HepG2 (cell line): ENCODE measurements around the gene STMN3. TPM values are rescaled to one million over a fixed set of nuclear protein-coding genes. Genes with fewer than 3 reads are reported as not detected.

ENCODE experiments used
- CEBPB ChIP-seq: IDR thresholded peaks from 2 replicates; pipeline ENCODE4 v1.6.1; 2011; ENCODE audit warnings: low read depth, low read length, improper control_type of control experiment, borderline replicate concordance
- CREB1 ChIP-seq, 2 experiments: fragments of 450-650 bp in 1 of 2; IDR thresholded peaks; 2 replicates each; pipeline ENCODE4 v1.6.1; 2016 to 2017; ENCODE audit warnings: control low read depth in 1 of 2, mild to moderate bottlenecking in 1 of 2, missing compliant biosample characterization in 1 of 2, missing genetic modification characterization in 1 of 2
- EHMT2 ChIP-seq: fragments of 200-600 bp; sonication (generic); IDR thresholded peaks from 2 replicates; pipeline ENCODE4 v1.7.0; 2017; ENCODE audit warnings: antibody characterized with exemption, low read depth, low read length, borderline replicate concordance
- HES4 ChIP-seq: sonication (generic); formaldehyde crosslinking; IDR thresholded peaks from 2 replicates; pipeline ENCODE4 v1.9.0; 2021; ENCODE audit warnings: mild to moderate bottlenecking, missing genetic modification reagents, borderline replicate concordance
- HNRNPH1 ChIP-seq: fragments of 200-400 bp; formaldehyde crosslinking; optimal IDR thresholded peaks from 2 replicates; pipeline ENCODE3; 2017; ENCODE audit warnings: mild to moderate bottlenecking, low read depth, low read length
- KDM6A ChIP-seq: IDR thresholded peaks from 2 replicates; pipeline ENCODE4 v1.6.1; 2016; ENCODE audit warnings: low read depth
- MTF1 ChIP-seq: sonication (generic); formaldehyde crosslinking; IDR thresholded peaks from 2 replicates; pipeline ENCODE4 v1.5.0; 2020; ENCODE audit warnings: missing genetic modification reagents
- THAP11 ChIP-seq: IDR thresholded peaks from 2 replicates; pipeline ENCODE4 v1.6.1; 2016; ENCODE audit warnings: missing biosample characterization, missing genetic modification reagents
- TRIM24 ChIP-seq: sonication (generic); formaldehyde crosslinking; IDR thresholded peaks from 2 replicates; pipeline ENCODE4 v1.8.0; 2022; ENCODE audit warnings: mild to moderate bottlenecking, missing genetic modification reagents
- ZNF207 ChIP-seq: fragments of 450-650 bp; IDR thresholded peaks from 2 replicates; pipeline ENCODE4 v1.6.1; 2016; ENCODE audit warnings: antibody characterized with exemption, borderline replicate concordance
- ZNF337 ChIP-seq: sonication (generic); formaldehyde crosslinking; IDR thresholded peaks from 2 replicates; pipeline ENCODE4 v1.5.1; 2020; ENCODE audit warnings: missing genetic modification reagents, low read depth, mild to moderate bottlenecking, borderline replicate concordance
- ZNF383 ChIP-seq: sonication (generic); formaldehyde crosslinking; IDR thresholded peaks from 2 replicates; pipeline ENCODE4 v1.4.0; 2020; ENCODE audit warnings: missing genetic modification reagents, mild to moderate bottlenecking, borderline replicate concordance
- ZNF546 ChIP-seq: sonication (generic); formaldehyde crosslinking; conservative IDR thresholded peaks from 2 replicates; pipeline ENCODE4 v1.8.1; 2023; ENCODE audit warnings: mild to moderate bottlenecking, missing genetic modification reagents
- ZNF879 ChIP-seq: sonication (generic); formaldehyde crosslinking; IDR thresholded peaks from 2 replicates; pipeline ENCODE4 v1.8.1; 2023; ENCODE audit warnings: missing genetic modification reagents
- polyA plus RNA-seq, 8 experiments: library from polyadenylated mRNA; depleted of rRNA in 3 of 8; stranded (reverse) in 7 of 8; unstranded in 1 of 8; fragments of >200 nt; fragmentation: Illumina TruSeq in 4 of 8; extraction: Trizol in 4 of 8; gene quantifications; 2 replicates each; pipeline versions ENCODE4 v1.2.1 to v1.2.3, GENCODE V29; 2011 to 2016; ENCODE audit warnings: low read depth in 4 of 8, missing spikeins in 1 of 8, mixed read lengths in 1 of 8; ENCODE audit not compliant: insufficient read depth in 1 of 8
- total RNA-seq, 5 experiments: library from RNA; depleted of rRNA; stranded (reverse); fragments of >200 nt; fragmentation: Illumina TruSeq; extraction: Trizol; gene quantifications; 2 replicates each; pipeline ENCODE4 v1.2.3, GENCODE V29; 2016; ENCODE audit warnings: low read depth in 1 of 5
- TF ChIP-seq, protein P1 (sequence below): sonication (generic); formaldehyde crosslinking; IDR thresholded peaks from 2 replicates; pipeline ENCODE4 v1.5.0; 2020; ENCODE audit warnings: mild to moderate bottlenecking, missing genetic modification reagents
- TF ChIP-seq, protein P2 (sequence below), 2 experiments: fragments of 450-650 bp in 1 of 2; sonication (generic) in 1 of 2; formaldehyde crosslinking in 1 of 2; IDR thresholded peaks; 2 replicates each; pipeline versions ENCODE4 v1.6.1 to v1.8.0; 2016 to 2022; ENCODE audit warnings: antibody characterized with exemption in 1 of 2, mild to moderate bottlenecking in 1 of 2, missing genetic modification reagents in 1 of 2
- TF ChIP-seq, protein P3 (sequence below): sonication (generic); formaldehyde crosslinking; IDR thresholded peaks from 2 replicates; pipeline ENCODE4 v1.4.0; 2020; ENCODE audit warnings: missing genetic modification reagents; ENCODE audit errors: not compliant biosample characterization

The STMN3 gene
- total and polyA plus RNA-seq, 2 of the 13 experiments (the other 11 are each of a cell fraction or from before 2014, with no cell fraction given), result 21.0 to 48.3 TPM

DNA sequence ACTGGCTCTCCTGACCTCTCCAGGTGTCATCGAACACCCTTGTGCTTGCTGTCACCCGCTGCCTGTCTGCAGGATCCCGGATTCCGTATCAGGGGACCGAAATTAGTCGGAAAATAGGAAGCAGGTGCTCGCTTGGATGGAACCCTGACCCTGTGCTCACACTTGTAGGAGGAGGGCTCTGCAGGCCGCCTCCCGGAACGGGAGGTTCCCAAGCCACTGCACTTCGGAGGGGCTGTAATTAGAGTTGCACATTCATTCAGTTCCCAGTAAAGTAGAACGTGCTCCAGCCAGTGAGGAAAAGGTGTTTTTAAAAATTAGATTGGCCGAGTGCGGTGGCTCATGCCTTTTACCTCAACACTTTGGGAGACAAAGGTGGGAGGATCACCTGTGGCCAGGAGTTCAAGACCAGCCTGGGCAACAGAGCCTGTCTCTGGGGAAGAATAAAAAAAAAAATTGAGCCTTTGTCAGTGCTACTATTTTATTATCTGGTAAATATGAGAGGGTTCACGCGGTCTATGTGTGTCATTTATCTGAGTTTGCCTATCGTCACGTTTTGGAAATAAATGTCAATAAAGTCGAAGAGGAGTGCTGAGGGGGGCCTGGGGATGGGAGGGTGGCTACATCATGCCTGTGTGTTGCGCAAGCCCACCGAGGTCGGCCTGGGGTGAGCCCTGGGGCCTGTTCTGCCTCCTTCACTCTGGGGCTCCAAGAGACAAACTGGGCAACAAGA, 24.8 kb downstream of the STMN3 start (continued):
- TF ChIP-seq KDM6A, result no peak
- TF ChIP-seq, protein P1, sequence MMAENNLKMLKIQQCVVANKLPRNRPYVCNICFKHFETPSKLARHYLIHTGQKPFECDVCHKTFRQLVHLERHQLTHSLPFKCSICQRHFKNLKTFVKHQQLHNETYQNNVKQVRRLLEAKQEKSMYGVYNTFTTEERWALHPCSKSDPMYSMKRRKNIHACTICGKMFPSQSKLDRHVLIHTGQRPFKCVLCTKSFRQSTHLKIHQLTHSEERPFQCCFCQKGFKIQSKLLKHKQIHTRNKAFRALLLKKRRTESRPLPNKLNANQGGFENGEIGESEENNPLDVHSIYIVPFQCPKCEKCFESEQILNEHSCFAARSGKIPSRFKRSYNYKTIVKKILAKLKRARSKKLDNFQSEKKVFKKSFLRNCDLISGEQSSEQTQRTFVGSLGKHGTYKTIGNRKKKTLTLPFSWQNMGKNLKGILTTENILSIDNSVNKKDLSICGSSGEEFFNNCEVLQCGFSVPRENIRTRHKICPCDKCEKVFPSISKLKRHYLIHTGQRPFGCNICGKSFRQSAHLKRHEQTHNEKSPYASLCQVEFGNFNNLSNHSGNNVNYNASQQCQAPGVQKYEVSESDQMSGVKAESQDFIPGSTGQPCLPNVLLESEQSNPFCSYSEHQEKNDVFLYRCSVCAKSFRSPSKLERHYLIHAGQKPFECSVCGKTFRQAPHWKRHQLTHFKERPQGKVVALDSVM (CRISPR knock-in tag), result peak; percentile 64
- TF ChIP-seq CEBPB, result peak; percentile 99
- TF ChIP-seq, protein P2, sequence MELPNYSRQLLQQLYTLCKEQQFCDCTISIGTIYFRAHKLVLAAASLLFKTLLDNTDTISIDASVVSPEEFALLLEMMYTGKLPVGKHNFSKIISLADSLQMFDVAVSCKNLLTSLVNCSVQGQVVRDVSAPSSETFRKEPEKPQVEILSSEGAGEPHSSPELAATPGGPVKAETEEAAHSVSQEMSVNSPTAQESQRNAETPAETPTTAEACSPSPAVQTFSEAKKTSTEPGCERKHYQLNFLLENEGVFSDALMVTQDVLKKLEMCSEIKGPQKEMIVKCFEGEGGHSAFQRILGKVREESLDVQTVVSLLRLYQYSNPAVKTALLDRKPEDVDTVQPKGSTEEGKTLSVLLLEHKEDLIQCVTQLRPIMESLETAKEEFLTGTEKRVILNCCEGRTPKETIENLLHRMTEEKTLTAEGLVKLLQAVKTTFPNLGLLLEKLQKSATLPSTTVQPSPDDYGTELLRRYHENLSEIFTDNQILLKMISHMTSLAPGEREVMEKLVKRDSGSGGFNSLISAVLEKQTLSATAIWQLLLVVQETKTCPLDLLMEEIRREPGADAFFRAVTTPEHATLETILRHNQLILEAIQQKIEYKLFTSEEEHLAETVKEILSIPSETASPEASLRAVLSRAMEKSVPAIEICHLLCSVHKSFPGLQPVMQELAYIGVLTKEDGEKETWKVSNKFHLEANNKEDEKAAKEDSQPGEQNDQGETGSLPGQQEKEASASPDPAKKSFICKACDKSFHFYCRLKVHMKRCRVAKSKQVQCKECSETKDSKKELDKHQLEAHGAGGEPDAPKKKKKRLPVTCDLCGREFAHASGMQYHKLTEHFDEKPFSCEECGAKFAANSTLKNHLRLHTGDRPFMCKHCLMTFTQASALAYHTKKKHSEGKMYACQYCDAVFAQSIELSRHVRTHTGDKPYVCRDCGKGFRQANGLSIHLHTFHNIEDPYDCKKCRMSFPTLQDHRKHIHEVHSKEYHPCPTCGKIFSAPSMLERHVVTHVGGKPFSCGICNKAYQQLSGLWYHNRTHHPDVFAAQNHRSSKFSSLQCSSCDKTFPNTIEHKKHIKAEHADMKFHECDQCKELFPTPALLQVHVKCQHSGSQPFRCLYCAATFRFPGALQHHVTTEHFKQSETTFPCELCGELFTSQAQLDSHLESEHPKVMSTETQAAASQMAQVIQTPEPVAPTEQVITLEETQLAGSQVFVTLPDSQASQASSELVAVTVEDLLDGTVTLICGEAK (IDR thresholded peaks at IDR 0.05), result peak; percentile 48
- TF ChIP-seq, protein P2 (CRISPR knock-in tag; IDR thresholded peaks at IDR 0.05), result peak; percentile 89
- TF ChIP-seq MTF1 (CRISPR knock-in tag), result peak; percentile 35; the same call in 1 of the 2 replicates
- peak; percentile 93; the same call in 1 of the 2 replicates for TF ChIP-seq EHMT2
- no peak for TF ChIP-seq HES4
- TF ChIP-seq TRIM24 (CRISPR knock-in tag), result 0 out of 2 replicates have a peak, but pooled peaks have one; percentile 33
- no peak for TF ChIP-seq HNRNPH1
- no peak for TF ChIP-seq ZNF207
- no peak for TF ChIP-seq ZNF383 (CRISPR knock-in tag)
- TF ChIP-seq ZNF546, result no peak; the same call in 1 of the 2 replicates
- TF ChIP-seq, protein P3, sequence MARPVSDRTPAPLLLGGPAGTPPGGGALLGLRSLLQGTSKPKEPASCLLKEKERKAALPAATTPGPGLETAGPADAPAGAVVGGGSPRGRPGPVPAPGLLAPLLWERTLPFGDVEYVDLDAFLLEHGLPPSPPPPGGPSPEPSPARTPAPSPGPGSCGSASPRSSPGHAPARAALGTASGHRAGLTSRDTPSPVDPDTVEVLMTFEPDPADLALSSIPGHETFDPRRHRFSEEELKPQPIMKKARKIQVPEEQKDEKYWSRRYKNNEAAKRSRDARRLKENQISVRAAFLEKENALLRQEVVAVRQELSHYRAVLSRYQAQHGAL (CRISPR knock-in tag), result peak; percentile 91
- peak; percentile 95 for TF ChIP-seq THAP11 (CRISPR knock-in tag)
- TF ChIP-seq CREB1 (IDR thresholded peaks at IDR 0.05), result no peak
- TF ChIP-seq CREB1 (CRISPR knock-in tag; IDR thresholded peaks at IDR 0.05), result peak; percentile 78
- TF ChIP-seq ZNF337 (CRISPR knock-in tag), result peak; percentile 96
- peak; percentile 82; the same call in 1 of the 2 replicates for TF ChIP-seq ZNF879
